Islet precursor cell (in vitro differentiated cells): ENCODE data around the gene SLC2A10.

Experiments used
- DNase-seq: peaks from one replicate; pipeline ENCODE4 v3.0.0-alpha.2; 2018

Gene SLC2A10

GRCh38 chr20:46682063-46682821 is 27.2 kb upstream of the SLC2A10 start:
- DNase-seq = no peak

GRCh38 chr20:46683011-46683667 is 26.3 kb upstream of the SLC2A10 start:
- no peak for DNase-seq

GRCh38 chr20:46683668-46683938 is 25.8 kb upstream of the SLC2A10 start:
- DNase-seq = no peak

- peak; percentile 84 for DNase-seq
Observed at GRCh38 chr20:46683939-46684750, 25.3 kb upstream of the SLC2A10 start.

- no peak for DNase-seq
Observed at GRCh38 chr20:46688151-46689081, 21.0 kb upstream of the SLC2A10 start.

- DNase-seq = peak; percentile 100
Observed at GRCh38 chr20:46689082-46689753, 20.2 kb upstream of the SLC2A10 start, which contains the start of gene TP53RK. TSS of gene TP53RK (minus strand) at chr20:46689444. CDS start at chr20:46689414, 30 bp downstream.

GRCh38 chr20:46689754-46690085 is 19.7 kb upstream of the SLC2A10 start:
- no peak for DNase-seq

- no peak for DNase-seq
Observed at GRCh38 chr20:46690219-46691106, 19.0 kb upstream of the SLC2A10 start.

GRCh38 chr20:46691196-46691595 is 18.3 kb upstream of the SLC2A10 start:
- DNase-seq = no peak

GRCh38 chr20:46694484-46694883 is 15.0 kb upstream of the SLC2A10 start:
- DNase-seq = no peak

- no peak for DNase-seq
Observed at GRCh38 chr20:46695892-46696291, 13.6 kb upstream of the SLC2A10 start.

GRCh38 chr20:46696791-46697279 is 12.6 kb upstream of the SLC2A10 start:
- DNase-seq = no peak

- no peak for DNase-seq
Observed at GRCh38 chr20:46698788-46699187, 10.7 kb upstream of the SLC2A10 start.

- DNase-seq = no peak
Observed at GRCh38 chr20:46699651-46700359, 9.6 kb upstream of the SLC2A10 start.

- no peak for DNase-seq
Observed at GRCh38 chr20:46700481-46700880, 9.0 kb upstream of the SLC2A10 start.

- no peak for DNase-seq
Observed at GRCh38 chr20:46701057-46701456, 8.4 kb upstream of the SLC2A10 start.

- no peak for DNase-seq
Observed at GRCh38 chr20:46701556-46701955, 7.9 kb upstream of the SLC2A10 start.

GRCh38 chr20:46701986-46702385 is 7.5 kb upstream of the SLC2A10 start:
- no peak for DNase-seq

- no peak for DNase-seq
Observed at GRCh38 chr20:46702447-46703203, 6.8 kb upstream of the SLC2A10 start.

- DNase-seq = no peak
Observed at GRCh38 chr20:46703435-46703834, 6.0 kb upstream of the SLC2A10 start.
